Endodermal cell (in vitro differentiated cells): ENCODE results near the gene LARGE1. TPM values are rescaled to one million over a fixed set of nuclear protein-coding genes. Genes with fewer than 3 reads are reported as not detected.

Experiments used
- DNase-seq: peaks from one replicate; pipeline ENCODE4 v3.0.0-alpha.2; 2017
- H3K27ac ChIP-seq: 2 replicates; pipeline ENCODE4 v1.5.1; 2013; ENCODE audit warnings: mild to moderate bottlenecking, low read depth, low read length, moderate library complexity
- H3K27me3 ChIP-seq: 2 replicates; pipeline ENCODE4 v1.6.1; 2013; ENCODE audit warnings: mild to moderate bottlenecking, low read length, moderate library complexity; ENCODE audit not compliant: insufficient read depth, control insufficient read depth, poor library complexity, severe bottlenecking
- H3K36me3 ChIP-seq: 2 replicates; pipeline ENCODE4 v1.7.0; 2013; ENCODE audit warnings: mild to moderate bottlenecking, low read length, moderate library complexity; ENCODE audit not compliant: control insufficient read depth, insufficient read depth
- H3K4me1 ChIP-seq: one replicate; pipeline ENCODE4 v1.7.0; 2013; ENCODE audit warnings: low read length; ENCODE audit not compliant: control insufficient read depth, insufficient read depth
- H3K4me3 ChIP-seq: 2 replicates; pipeline ENCODE4 v1.5.1; 2013; ENCODE audit warnings: mild to moderate bottlenecking, low read length, moderate library complexity
- H3K9ac ChIP-seq: 2 replicates; pipeline ENCODE4 v1.6.1; 2013; ENCODE audit warnings: mild to moderate bottlenecking, low read length, moderate library complexity; ENCODE audit not compliant: poor library complexity, severe bottlenecking; ENCODE audit errors: extremely low read depth
- H3K9me3 ChIP-seq: 2 replicates; pipeline ENCODE4 v1.6.1; 2013; ENCODE audit warnings: mild to moderate bottlenecking, low read length, moderate library complexity; ENCODE audit not compliant: control insufficient read depth
- H3K27ac Mint-ChIP-seq: 2 replicates; pipeline ENCODE4 v1.8.0; 2020; ENCODE audit warnings: mixed read lengths
- H3K27me3 Mint-ChIP-seq: 2 replicates; pipeline ENCODE4 v1.8.0; 2021; ENCODE audit warnings: mild to moderate bottlenecking, mixed read lengths; ENCODE audit not compliant: insufficient read depth
- H3K36me3 Mint-ChIP-seq: 2 replicates; pipeline ENCODE4 v1.8.0; 2020; ENCODE audit warnings: low read depth, mixed read lengths
- H3K4me1 Mint-ChIP-seq: 2 replicates; pipeline ENCODE4 v1.8.0; 2020; ENCODE audit warnings: mixed read lengths
- H3K4me3 Mint-ChIP-seq: 2 replicates; pipeline ENCODE4 v1.8.0; 2020; ENCODE audit warnings: mild to moderate bottlenecking, moderate library complexity, mixed read lengths
- H3K9me3 Mint-ChIP-seq: 2 replicates; pipeline ENCODE4 v1.8.0; 2020; ENCODE audit warnings: mild to moderate bottlenecking, mixed read lengths
- WGBS, 2 experiments: methylation state at CpG; one replicate each; pipeline versions ENCODE4 v1.1.5 to v1.1.7; 2013; ENCODE audit warnings: missing lambda C conversion rate in 2 of 2, mixed read lengths in 1 of 2; ENCODE audit not compliant: insufficient coverage in 1 of 2, insufficient read length in 1 of 2; 5-methylcytosine and 5-hydroxymethylcytosine counted together
- total RNA-seq, 2 donors: library from RNA; stranded (reverse); fragmentation: NEBNext Ultra II Directional in 1 of 2; extraction: Animal tissue kit (Norgen Biotek cat#: 25700) in 1 of 2; gene quantifications; 2 replicates in 1 of 2; 3 replicates in 1 of 2; pipeline ENCODE4 v1.2.1, GENCODE V29; 2021
- TF ChIP-seq, protein P1 (sequence below): fragments of 200-600 bp; sonication (generic); conservative IDR thresholded peaks from 2 replicates; pipeline ENCODE4 v1.5.0; 2021; ENCODE audit warnings: antibody characterized with exemption, mild to moderate bottlenecking

The LARGE1 gene
- total RNA-seq, 2 donors from 2014 or later = 17.5 to 24.3 TPM

GRCh38 chr22:33909075-33909458 lies 11.2 kb downstream of the LARGE1 start:
- H3K4me1 Mint-ChIP-seq = peaks cover 2% of the 10 kb centered on the region
- Histone ChIP-seq H3K36me3 (peaks cover 12% of the 10 kb centered on the region), H3K4me1 (peaks cover 3% of the 10 kb centered on the region), H3K9me3 (no peaks in the 10 kb centered on the region), H3K9ac (no peak overlapping the region), H3K27ac (no peak overlapping the region), H3K4me3 (no peak overlapping the region), H3K27me3 (no peaks in the 10 kb centered on the region)
- no peaks in the 10 kb centered on the region for H3K9me3 Mint-ChIP-seq
- no peak for DNase-seq
- H3K4me3 Mint-ChIP-seq = no peak overlapping the region
- no peak overlapping the region for H3K27ac Mint-ChIP-seq
- TF ChIP-seq, protein P1, sequence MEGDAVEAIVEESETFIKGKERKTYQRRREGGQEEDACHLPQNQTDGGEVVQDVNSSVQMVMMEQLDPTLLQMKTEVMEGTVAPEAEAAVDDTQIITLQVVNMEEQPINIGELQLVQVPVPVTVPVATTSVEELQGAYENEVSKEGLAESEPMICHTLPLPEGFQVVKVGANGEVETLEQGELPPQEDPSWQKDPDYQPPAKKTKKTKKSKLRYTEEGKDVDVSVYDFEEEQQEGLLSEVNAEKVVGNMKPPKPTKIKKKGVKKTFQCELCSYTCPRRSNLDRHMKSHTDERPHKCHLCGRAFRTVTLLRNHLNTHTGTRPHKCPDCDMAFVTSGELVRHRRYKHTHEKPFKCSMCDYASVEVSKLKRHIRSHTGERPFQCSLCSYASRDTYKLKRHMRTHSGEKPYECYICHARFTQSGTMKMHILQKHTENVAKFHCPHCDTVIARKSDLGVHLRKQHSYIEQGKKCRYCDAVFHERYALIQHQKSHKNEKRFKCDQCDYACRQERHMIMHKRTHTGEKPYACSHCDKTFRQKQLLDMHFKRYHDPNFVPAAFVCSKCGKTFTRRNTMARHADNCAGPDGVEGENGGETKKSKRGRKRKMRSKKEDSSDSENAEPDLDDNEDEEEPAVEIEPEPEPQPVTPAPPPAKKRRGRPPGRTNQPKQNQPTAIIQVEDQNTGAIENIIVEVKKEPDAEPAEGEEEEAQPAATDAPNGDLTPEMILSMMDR = no peak
- H3K27me3 Mint-ChIP-seq = peaks cover 36% of the 10 kb centered on the region
- H3K36me3 Mint-ChIP-seq = peaks cover 2% of the 10 kb centered on the region
- WGBS, 2 experiments = 93 to 100% methylated on average over 5 to 6 of the region's 6 CpGs

DNA sequence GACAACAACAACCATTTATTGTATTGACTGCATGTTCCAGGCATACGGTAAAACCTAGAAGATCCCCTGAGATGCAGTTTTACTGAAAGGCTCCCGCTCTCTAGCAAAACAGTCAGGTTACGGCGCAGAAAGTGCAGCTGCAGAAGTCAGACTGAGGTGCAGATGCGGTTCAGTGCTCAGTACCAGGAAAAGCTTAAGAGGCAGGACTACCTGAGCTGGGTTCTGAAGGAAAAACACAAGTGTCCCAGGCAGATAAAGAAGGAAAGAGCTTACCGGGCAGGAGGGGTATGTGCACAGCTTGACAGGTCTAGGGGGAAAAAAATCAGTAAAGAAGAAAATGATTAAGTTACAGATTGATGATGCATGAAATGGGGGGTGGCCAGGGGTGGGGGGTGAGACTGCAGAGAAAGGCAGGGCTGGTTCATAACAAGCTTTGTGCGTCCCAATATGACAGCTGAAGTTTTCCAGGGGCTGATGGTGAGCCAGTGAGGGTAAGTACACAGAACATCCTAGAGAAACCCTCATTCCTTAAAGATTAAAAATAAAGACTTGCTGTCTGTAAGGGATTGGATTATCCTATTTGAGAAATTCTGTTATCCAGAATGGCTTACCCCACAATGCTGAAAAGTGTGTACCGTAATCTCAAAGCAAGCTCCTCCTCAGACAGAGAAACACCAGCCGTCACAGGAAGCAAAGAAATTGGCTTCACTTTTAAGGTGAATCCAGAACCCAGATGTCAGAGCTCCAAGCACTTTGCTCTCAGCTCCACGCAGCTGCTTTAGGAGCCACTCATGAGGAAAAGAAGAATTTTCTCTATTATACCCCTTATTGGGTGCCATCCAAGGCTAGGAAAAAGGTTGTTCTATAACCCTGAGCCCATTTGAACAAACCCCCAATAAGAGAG lies 11.9 kb downstream of the LARGE1 start:
- H3K9me3 ChIP-seq = no peaks in the 10 kb centered on the region
- no peak overlapping the region for H3K27ac ChIP-seq
- H3K4me1 Mint-ChIP-seq = no peaks in the 10 kb centered on the region
- no peaks in the 10 kb centered on the region for H3K4me1 ChIP-seq
- no peak for DNase-seq
- no peaks in the 10 kb centered on the region for H3K27me3 ChIP-seq
- no peak overlapping the region for H3K4me3 Mint-ChIP-seq
- peaks cover 12% of the 10 kb centered on the region for H3K36me3 ChIP-seq
- TF ChIP-seq, protein P1 = no peak
- H3K9ac ChIP-seq = no peak overlapping the region
- peaks cover 2% of the 10 kb centered on the region for H3K36me3 Mint-ChIP-seq
- H3K4me3 ChIP-seq = no peak overlapping the region
- 92 to 95% methylated on average over 9 to 10 of the region's 10 CpGs for WGBS, 2 experiments
- H3K27ac Mint-ChIP-seq = no peak overlapping the region
- H3K9me3 Mint-ChIP-seq = no peaks in the 10 kb centered on the region
- peaks cover 41% of the 10 kb centered on the region for H3K27me3 Mint-ChIP-seq

GRCh38 chr22:33906954-33907353 lies 13.3 kb downstream of the LARGE1 start:
- DNase-seq = no peak
- Histone ChIP-seq H3K9ac (no peak overlapping the region), H3K36me3 (peaks cover 12% of the 10 kb centered on the region), H3K9me3 (no peaks in the 10 kb centered on the region), H3K27ac (no peak overlapping the region), H3K27me3 (no peaks in the 10 kb centered on the region), H3K4me1 (no peaks in the 10 kb centered on the region), H3K4me3 (no peak overlapping the region)
- TF ChIP-seq, protein P1 = no peak
- no peak overlapping the region for H3K4me3 Mint-ChIP-seq
- H3K9me3 Mint-ChIP-seq = no peaks in the 10 kb centered on the region
- no peak overlapping the region for H3K27ac Mint-ChIP-seq
- WGBS, 2 experiments = 90% methylated on average over 2 of the region's 3 CpGs; no CpG with 5 or more reads in 1 of the 2 experiments
- peaks cover 43% of the 10 kb centered on the region for H3K27me3 Mint-ChIP-seq
- peaks cover 2% of the 10 kb centered on the region for H3K36me3 Mint-ChIP-seq
- no peaks in the 10 kb centered on the region for H3K4me1 Mint-ChIP-seq
